Cardiac fibroblast (primary cell): ENCODE measurements around the gene OR5K1.

Experiments used
- DNase-seq, 2 donors: peaks; one replicate each; pipeline versions ENCODE4 v3.0.0 to v3.0.0-alpha.2; 2010; ENCODE audit warnings: low read depth in 2 of 2
- H3K4me3 ChIP-seq, 2 donors: replicated peaks in 1 of 2; 1 replicate in 1 of 2; 2 replicates in 1 of 2; pipeline ENCODE4 v1.5.1; 2011; ENCODE audit warnings: low read depth in 2 of 2, low read length in 2 of 2, mild to moderate bottlenecking in 2 of 2, moderate library complexity in 1 of 2
- CTCF ChIP-seq: IDR thresholded peaks from one replicate; pipeline ENCODE4 v1.5.1; 2011; ENCODE audit warnings: low read depth, mild to moderate bottlenecking, low read length, inconsistent platforms

Gene OR5K1

GRCh38 chr3:98512576-98512975 lies 49.6 kb downstream of the OR5K1 start:
- no peak overlapping the region for H3K4me3 ChIP-seq
- TF ChIP-seq CTCF, result no peak
- DNase-seq, result no peak

- no peak overlapping the region for H3K4me3 ChIP-seq
- TF ChIP-seq CTCF, result no peak
- DNase-seq, result peak; percentile 77 to 92
These were observed 50.1 kb downstream of the OR5K1 start for GRCh38 chr3:98513091-98513511.

GRCh38 chr3:98513736-98514135 lies 50.7 kb downstream of the OR5K1 start:
- no peak for DNase-seq
- TF ChIP-seq CTCF, result no peak
- H3K4me3 ChIP-seq, result no peak overlapping the region

GRCh38 chr3:98514948-98515347 lies 51.9 kb downstream of the OR5K1 start:
- H3K4me3 ChIP-seq, result no peak overlapping the region
- no peak for TF ChIP-seq CTCF
- no peak for DNase-seq

GRCh38 chr3:98518816-98519215 lies 55.8 kb downstream of the OR5K1 start:
- no peak for DNase-seq
- no peak overlapping the region for H3K4me3 ChIP-seq
- no peak for TF ChIP-seq CTCF

- no peak for TF ChIP-seq CTCF
- H3K4me3 ChIP-seq, result no peak overlapping the region
- DNase-seq, result peak in 1 of 2 donors; percentile 5
These were observed 56.4 kb downstream of the OR5K1 start for GRCh38 chr3:98519351-98519750.

- no peak for TF ChIP-seq CTCF
- H3K4me3 ChIP-seq, result peak overlapping the region; percentile 73 to 83
- DNase-seq, result peak; percentile 54 to 76
These were observed 59.0 kb downstream of the OR5K1 start for GRCh38 chr3:98521897-98522543.
